Keratinocyte (primary cell): ENCODE results near the gene NLRP9. TPM values are rescaled to one million over a fixed set of nuclear protein-coding genes. Genes with fewer than 3 reads are reported as not detected.

Experiments used
- DNase-seq: peaks from one replicate; pipeline ENCODE4 v3.0.0-alpha.2; 2011; ENCODE audit warnings: low read depth, missing footprints, low spot score
- FAIRE-seq: peaks from 2 replicates; lab custom pipeline; 2011; peaks lifted over from hg19 to GRCh38; lab: Jason Lieb, UNC
- H2AFZ ChIP-seq: 2 replicates; pipeline ENCODE4 v1.6.0; 2012; ENCODE audit warnings: low read length, control low read depth, inconsistent platforms; ENCODE audit not compliant: control insufficient read depth
- H3K27ac ChIP-seq: 2 replicates; pipeline ENCODE4 v1.5.1; 2011; ENCODE audit warnings: low read length; ENCODE audit not compliant: control insufficient read depth, insufficient read depth
- H3K27me3 ChIP-seq: 3 replicates; pipeline ENCODE4 v1.6.0; 2011; ENCODE audit warnings: low read length; ENCODE audit not compliant: control insufficient read depth, insufficient read depth; ENCODE audit errors: extremely low read depth
- H3K36me3 ChIP-seq, 2 experiments: 2 replicates in 1 of 2; 3 replicates in 1 of 2; pipeline ENCODE4 v1.5.1; 2011; ENCODE audit warnings: low read length in 2 of 2, mild to moderate bottlenecking in 1 of 2; ENCODE audit not compliant: control insufficient read depth in 2 of 2, insufficient read depth in 2 of 2; ENCODE audit errors: extremely low read depth in 1 of 2
- H3K4me1 ChIP-seq: 3 replicates; pipeline ENCODE4 v1.5.1; 2011; ENCODE audit warnings: low read length; ENCODE audit not compliant: control insufficient read depth, insufficient read depth; ENCODE audit errors: extremely low read depth
- H3K4me2 ChIP-seq: 3 replicates; pipeline ENCODE4 v1.6.0; 2011; ENCODE audit warnings: low read depth, low read length; ENCODE audit not compliant: control insufficient read depth, insufficient read depth; ENCODE audit errors: extremely low read depth
- H3K4me3 ChIP-seq, 3 experiments: fragments of 200-600 bp in 1 of 3; sonication (generic) in 1 of 3; 2 replicates in 2 of 3; 3 replicates in 1 of 3; pipeline ENCODE4 v1.5.1; 2011 to 2016; ENCODE audit warnings: low read length in 3 of 3, mild to moderate bottlenecking in 3 of 3, control low read depth in 2 of 3, inconsistent platforms in 1 of 3, low read depth in 1 of 3, mixed read lengths in 1 of 3, mixed run types in 1 of 3, moderate library complexity in 1 of 3; ENCODE audit not compliant: control insufficient read depth in 2 of 3, insufficient read depth in 2 of 3; ENCODE audit errors: extremely low read depth in 1 of 3
- H3K79me2 ChIP-seq: 2 replicates; pipeline ENCODE4 v1.6.0; 2012; ENCODE audit warnings: low read length; ENCODE audit not compliant: control insufficient read depth, insufficient read depth
- H3K9ac ChIP-seq: 3 replicates; pipeline ENCODE4 v1.6.0; 2011; ENCODE audit warnings: low read length; ENCODE audit not compliant: control insufficient read depth, insufficient read depth; ENCODE audit errors: extremely low read depth
- H3K9me1 ChIP-seq: 3 replicates; pipeline ENCODE4 v1.6.0; 2011; ENCODE audit warnings: low read length; ENCODE audit not compliant: control insufficient read depth, insufficient read depth; ENCODE audit errors: extremely low read depth
- H3K9me3 ChIP-seq: 2 replicates; pipeline ENCODE4 v1.5.1; 2012; ENCODE audit warnings: low read depth, low read length; ENCODE audit not compliant: control insufficient read depth
- H4K20me1 ChIP-seq: 3 replicates; pipeline ENCODE4 v1.6.0; 2011; ENCODE audit warnings: low read length; ENCODE audit not compliant: control insufficient read depth, insufficient read depth; ENCODE audit errors: extremely low read depth
- EZH2 ChIP-seq: IDR thresholded peaks from one replicate; pipeline ENCODE4 v1.6.1; 2012; ENCODE audit warnings: inconsistent platforms, mild to moderate bottlenecking, low read length, moderate library complexity
- dilution Hi-C: fragments of 300-500 bp; cut with MboI; formaldehyde crosslinking; loops from one replicate; pipeline ENCODE4 v1.7.0; 2020; ENCODE audit warnings: low sequenced_read_pairs; ENCODE audit not compliant: extremely low pct_ligation_motif_present
- polyA plus RNA-seq, 5 experiments: library from polyadenylated mRNA; depleted of rRNA in 3 of 5; stranded (reverse) in 3 of 5; stranded (forward) in 1 of 5; unstranded in 1 of 5; fragments of >200 nt; gene quantifications; 1 replicate in 1 of 5; 2 replicates in 3 of 5; 3 replicates in 1 of 5; pipeline versions ENCODE4 v1.2.1 to v1.2.3, GENCODE V29; 2011 to 2012; ENCODE audit warnings: missing spikeins in 2 of 5, low read depth in 1 of 5, low replicate concordance in 1 of 5
- TF ChIP-seq, protein P1 (sequence below), 3 experiments: IDR thresholded peaks in 1 of 3; conservative IDR thresholded peaks in 1 of 3; optimal IDR thresholded peaks in 1 of 3; 2 replicates in 2 of 3; 3 replicates in 1 of 3; pipeline versions ENCODE3 to v1.5.1; 2011; ENCODE audit warnings: low read length in 3 of 3, mild to moderate bottlenecking in 3 of 3, moderate library complexity in 2 of 3, control low read depth in 1 of 3, inconsistent platforms in 1 of 3; ENCODE audit not compliant: insufficient read depth in 2 of 3; ENCODE audit errors: extremely low read depth in 1 of 3

The NLRP9 gene
- polyA plus RNA-seq, 1 donor (not counting 4 experiments of a cell fraction or from before 2014, with no cell fraction given), result not detected

DNA sequence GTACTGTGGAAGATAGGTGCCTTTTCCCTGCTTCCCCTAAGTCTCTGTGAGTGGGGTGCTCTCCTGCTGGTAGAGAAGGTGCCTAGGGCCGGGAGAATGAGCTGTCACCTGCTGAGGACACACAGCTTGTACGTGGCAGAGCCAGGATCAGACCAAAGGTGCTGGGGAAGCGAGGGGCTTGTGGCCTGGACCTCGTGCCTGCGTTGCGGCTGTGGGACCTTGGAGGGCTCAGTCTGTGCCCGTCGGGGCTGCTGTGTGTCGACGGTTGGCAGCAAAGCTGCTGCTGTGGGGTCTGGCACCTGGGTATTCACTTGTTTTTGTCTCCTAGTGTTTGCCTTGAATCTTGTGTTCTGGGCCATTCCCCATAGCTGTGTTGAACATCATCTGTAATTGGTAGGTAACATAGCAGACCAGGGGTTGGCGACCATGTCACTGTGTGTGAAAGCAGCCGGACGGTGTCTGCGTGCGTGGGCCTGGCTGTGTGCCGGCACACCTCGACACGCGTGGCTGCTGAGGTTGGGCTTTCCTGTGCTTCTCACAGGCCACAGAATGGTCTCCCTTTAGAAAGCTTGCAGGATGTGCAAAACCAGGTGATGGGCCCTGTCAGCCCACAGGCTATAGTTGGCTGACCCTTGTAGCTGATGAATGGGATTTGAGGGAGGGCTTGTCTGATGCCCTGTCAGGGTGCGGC is 74.2 kb downstream of the NLRP9 start:
- Histone ChIP-seq H3K9me3 (no peaks in the 10 kb centered on the region), H3K36me3 (peaks cover 63 to 70% of the 10 kb centered on the region in 2 experiments), H3K27ac (no peak overlapping the region), H3K9ac (no peak overlapping the region), H3K27me3 (no peaks in the 10 kb centered on the region), H3K9me1 (peaks cover 2% of the 10 kb centered on the region), H2AFZ (no peak overlapping the region), H3K79me2 (peaks cover 93% of the 10 kb centered on the region), H3K4me3 (no peak overlapping the region), H3K4me1 (peaks cover 9% of the 10 kb centered on the region), H4K20me1 (peaks cover 37% of the 10 kb centered on the region), H3K4me2 (no peak overlapping the region)
- dilution Hi-C loops, result no loop called here
- FAIRE-seq (no peak), DNase-seq (no peak)
- TF ChIP-seq, protein P1, sequence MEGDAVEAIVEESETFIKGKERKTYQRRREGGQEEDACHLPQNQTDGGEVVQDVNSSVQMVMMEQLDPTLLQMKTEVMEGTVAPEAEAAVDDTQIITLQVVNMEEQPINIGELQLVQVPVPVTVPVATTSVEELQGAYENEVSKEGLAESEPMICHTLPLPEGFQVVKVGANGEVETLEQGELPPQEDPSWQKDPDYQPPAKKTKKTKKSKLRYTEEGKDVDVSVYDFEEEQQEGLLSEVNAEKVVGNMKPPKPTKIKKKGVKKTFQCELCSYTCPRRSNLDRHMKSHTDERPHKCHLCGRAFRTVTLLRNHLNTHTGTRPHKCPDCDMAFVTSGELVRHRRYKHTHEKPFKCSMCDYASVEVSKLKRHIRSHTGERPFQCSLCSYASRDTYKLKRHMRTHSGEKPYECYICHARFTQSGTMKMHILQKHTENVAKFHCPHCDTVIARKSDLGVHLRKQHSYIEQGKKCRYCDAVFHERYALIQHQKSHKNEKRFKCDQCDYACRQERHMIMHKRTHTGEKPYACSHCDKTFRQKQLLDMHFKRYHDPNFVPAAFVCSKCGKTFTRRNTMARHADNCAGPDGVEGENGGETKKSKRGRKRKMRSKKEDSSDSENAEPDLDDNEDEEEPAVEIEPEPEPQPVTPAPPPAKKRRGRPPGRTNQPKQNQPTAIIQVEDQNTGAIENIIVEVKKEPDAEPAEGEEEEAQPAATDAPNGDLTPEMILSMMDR (optimal IDR thresholded peaks at IDR 0.05 in 1 of 3, IDR thresholded peaks at IDR 0.05 in 1 of 3, conservative IDR thresholded peaks at IDR 0.05 in 1 of 3; ENCODE audit: extremely low read depth in 1 of 3, insufficient read depth in 2 of 3, low read length in 3 of 3), result no peak
- TF ChIP-seq EZH2, result no peak

DNA sequence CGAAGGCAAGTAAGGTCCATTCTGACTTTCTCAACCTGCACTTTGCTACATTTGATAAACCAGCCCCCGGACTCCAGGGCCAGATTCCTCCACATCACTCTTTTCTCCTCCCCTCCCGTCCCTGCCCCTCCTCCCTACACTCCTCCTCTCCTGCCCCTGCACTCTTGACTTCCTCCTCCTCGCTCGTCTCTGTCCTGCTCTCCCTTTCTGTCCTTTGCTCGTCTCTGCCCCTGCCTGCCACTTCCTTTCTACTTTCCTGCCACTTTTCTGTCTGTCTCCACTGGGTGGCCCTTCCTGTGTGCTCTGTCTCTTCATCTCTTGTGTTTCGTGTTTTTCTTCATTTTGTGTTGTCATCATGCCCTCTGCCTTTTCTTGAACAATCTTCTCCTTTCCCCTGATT is 76.4 kb downstream of the NLRP9 start:
- FAIRE-seq (no peak), DNase-seq (no peak)
- no peak overlapping the region for H3K9ac ChIP-seq
- no peak overlapping the region for H2AFZ ChIP-seq
- no peak overlapping the region for H3K4me3 ChIP-seq
- TF ChIP-seq EZH2, result no peak
- TF ChIP-seq, protein P1 (optimal IDR thresholded peaks at IDR 0.05 in 1 of 3, IDR thresholded peaks at IDR 0.05 in 1 of 3, conservative IDR thresholded peaks at IDR 0.05 in 1 of 3; ENCODE audit: extremely low read depth in 1 of 3, insufficient read depth in 2 of 3, low read length in 3 of 3), result no peak
- H3K36me3 ChIP-seq, result peaks cover 56 to 59% of the 10 kb centered on the region in 2 experiments
- peaks cover 12% of the 10 kb centered on the region for H3K4me1 ChIP-seq
- H3K9me1 ChIP-seq, result no peaks in the 10 kb centered on the region
- no peaks in the 10 kb centered on the region for H3K9me3 ChIP-seq
- no peak overlapping the region for H3K27ac ChIP-seq
- dilution Hi-C loops, result no loop called here
- no peaks in the 10 kb centered on the region for H3K27me3 ChIP-seq
- peaks cover 93% of the 10 kb centered on the region for H3K79me2 ChIP-seq
- no peak overlapping the region for H3K4me2 ChIP-seq
- peaks cover 44% of the 10 kb centered on the region for H4K20me1 ChIP-seq
